NT2/D1 (cell line): ENCODE data around the gene ANKDD1B.

Source experiments
- YY1 ChIP-seq: IDR thresholded peaks from 2 replicates; pipeline ENCODE4 v1.6.1; 2011; ENCODE audit not compliant: insufficient read length, insufficient read depth
- ZNF274 ChIP-seq: IDR thresholded peaks from 2 replicates; pipeline ENCODE4 v1.6.1; 2011; ENCODE audit warnings: mild to moderate bottlenecking, low read depth, low read length

- TF ChIP-seq ZNF274 = no peak
- no peak for TF ChIP-seq YY1
Measured at GRCh38 chr5:75601567-75601966, 9.7 kb upstream of the ANKDD1B start.
